GM23338 (cell line): ENCODE data around the gene PAX4. TPM values are rescaled to one million over a fixed set of nuclear protein-coding genes. Genes with fewer than 3 reads are reported as not detected.

ENCODE experiments used
- ATAC-seq: fragments of 200-7000 bp; cut with Tn5 transposase; 3 replicates; pipeline ENCODE4 v1.9.1; 2020
- DNase-seq: peaks from one replicate; pipeline ENCODE4 v3.0.0-alpha.2; 2015; ENCODE audit warnings: low spot score
- H2AFZ ChIP-seq: fragments of 200-600 bp; sonication (generic); 2 replicates; pipeline ENCODE4 v1.8.0; 2016; ENCODE audit warnings: antibody characterized with exemption, mild to moderate bottlenecking, moderate library complexity
- H3F3A ChIP-seq: fragments of 200-600 bp; sonication (generic); replicated peaks from 2 replicates; pipeline ENCODE4 v1.8.0; 2017; ENCODE audit warnings: antibody characterized with exemption, mixed run types, low read depth
- H3K27ac ChIP-seq: fragments of 200-600 bp; sonication (generic); 2 replicates; pipeline ENCODE4 v1.6.1; 2016; ENCODE audit warnings: low read depth
- H3K27me3 ChIP-seq: fragments of 200-600 bp; sonication (generic); 2 replicates; pipeline ENCODE4 v1.8.0; 2016; ENCODE audit warnings: mild to moderate bottlenecking, mixed run types, moderate library complexity; ENCODE audit not compliant: insufficient read depth
- H3K36me3 ChIP-seq: fragments of 200-600 bp; sonication (generic); 2 replicates; pipeline ENCODE4 v1.8.0; 2016; ENCODE audit warnings: mild to moderate bottlenecking; ENCODE audit not compliant: insufficient read depth
- H3K4me1 ChIP-seq: fragments of 200-600 bp; sonication (generic); 2 replicates; pipeline ENCODE4 v1.8.0; 2016; ENCODE audit warnings: mild to moderate bottlenecking, moderate library complexity; ENCODE audit not compliant: insufficient read depth
- H3K4me2 ChIP-seq: fragments of 200-600 bp; sonication (generic); 2 replicates; pipeline ENCODE4 v1.7.1; 2017; ENCODE audit warnings: mixed run types
- H3K4me3 ChIP-seq: fragments of 200-600 bp; sonication (generic); 2 replicates; pipeline ENCODE4 v1.6.1; 2016; ENCODE audit warnings: mixed run types
- H3K79me2 ChIP-seq: fragments of 200-600 bp; sonication (generic); replicated peaks from 2 replicates; pipeline ENCODE4 v1.8.0; 2017; ENCODE audit warnings: mild to moderate bottlenecking; ENCODE audit not compliant: insufficient read depth
- H3K9me2 ChIP-seq: fragments of 200-600 bp; sonication (generic); 2 replicates; pipeline ENCODE4 v1.8.0; 2017; ENCODE audit not compliant: insufficient read depth
- H4K20me1 ChIP-seq: fragments of 200-600 bp; sonication (generic); replicated peaks from 2 replicates; pipeline ENCODE4 v1.8.0; 2017; ENCODE audit warnings: mild to moderate bottlenecking; ENCODE audit not compliant: insufficient read depth
- H3K27ac Mint-ChIP-seq: 2 replicates; pipeline ENCODE4 v1.8.0; 2020; ENCODE audit warnings: inconsistent platforms, mild to moderate bottlenecking, moderate library complexity, mixed read lengths
- H3K27me3 Mint-ChIP-seq: 3 replicates; pipeline ENCODE4 v1.8.0; 2022; ENCODE audit warnings: low read depth, mild to moderate bottlenecking, moderate library complexity, mixed read lengths, inconsistent platforms; ENCODE audit not compliant: insufficient read depth, poor library complexity
- H3K36me3 Mint-ChIP-seq: 3 replicates; pipeline ENCODE4 v1.8.0; 2021; ENCODE audit warnings: low read depth, mild to moderate bottlenecking, inconsistent platforms, moderate library complexity, mixed read lengths
- H3K4me1 Mint-ChIP-seq: 3 replicates; pipeline ENCODE4 v1.8.0; 2020; ENCODE audit warnings: mild to moderate bottlenecking, inconsistent platforms, mixed read lengths
- H3K4me3 Mint-ChIP-seq: 3 replicates; pipeline ENCODE4 v1.8.0; 2021; ENCODE audit warnings: moderate library complexity, mild to moderate bottlenecking, inconsistent platforms, mixed read lengths
- H3K9me3 Mint-ChIP-seq: 3 replicates; pipeline ENCODE4 v1.8.0; 2020; ENCODE audit warnings: moderate library complexity, mild to moderate bottlenecking, inconsistent platforms, mixed read lengths
- CREB1 ChIP-seq: fragments of 250-450 bp; sonication (Bioruptor Pico); IDR thresholded peaks from 2 replicates; pipeline ENCODE4 v1.5.0; 2020; ENCODE audit warnings: low read depth, mild to moderate bottlenecking, moderate library complexity
- CTCF ChIP-seq, 2 experiments: fragments of 200-600 bp in 1 of 2; sonication (generic) in 1 of 2; conservative IDR thresholded peaks; 2 replicates each; pipeline versions ENCODE4 v1.5.1 to v1.6.1; 2016 to 2017; ENCODE audit warnings: antibody characterized with exemption in 2 of 2, low read depth in 2 of 2, mild to moderate bottlenecking in 2 of 2, moderate library complexity in 1 of 2
- ETS1 ChIP-seq: IDR thresholded peaks from 2 replicates; pipeline ENCODE4 v1.6.1; 2016; ENCODE audit warnings: antibody characterized with exemption
- EZH2 ChIP-seq: fragments of 200-600 bp; sonication (generic); IDR thresholded peaks from one replicate; pipeline ENCODE4 v1.8.0; 2017; ENCODE audit warnings: antibody characterized with exemption, mild to moderate bottlenecking, low read depth; ENCODE audit not compliant: unreplicated experiment
- EZH2phosphoT487 ChIP-seq: fragments of 200-600 bp; sonication (generic); IDR thresholded peaks from one replicate; pipeline ENCODE4 v1.8.1; 2018; ENCODE audit warnings: antibody characterized with exemption; ENCODE audit not compliant: unreplicated experiment
- NANOG ChIP-seq: IDR thresholded peaks from 2 replicates; pipeline ENCODE4 v1.6.1; 2016; ENCODE audit warnings: antibody characterized with exemption, borderline replicate concordance
- POLR2AphosphoS5 ChIP-seq: IDR thresholded peaks from 2 replicates; pipeline ENCODE4 v1.6.1; 2016; ENCODE audit warnings: antibody characterized with exemption, low read depth
- REST ChIP-seq: IDR thresholded peaks from one replicate; pipeline ENCODE4 v1.6.1; 2018; ENCODE audit warnings: antibody characterized with exemption; ENCODE audit not compliant: unreplicated experiment
- STAT1 ChIP-seq: IDR thresholded peaks from one replicate; pipeline ENCODE4 v1.6.1; 2016; ENCODE audit warnings: antibody characterized with exemption; ENCODE audit not compliant: unreplicated experiment
- ZNF114 ChIP-seq: fragments of 250-450 bp; sonication (Bioruptor Pico); IDR thresholded peaks from 2 replicates; pipeline ENCODE4 v1.5.0; 2020; ENCODE audit warnings: mild to moderate bottlenecking, moderate library complexity
- ZNF462 ChIP-seq: fragments of 250-450 bp; sonication (Bioruptor Pico); IDR thresholded peaks from 2 replicates; pipeline ENCODE4 v1.5.0; 2020; ENCODE audit warnings: mild to moderate bottlenecking, moderate library complexity
- polyA plus RNA-seq: library from polyadenylated mRNA; unstranded; fragments of >200 nt; fragmentation: Nextera tagmentation; extraction: Ambion mirVana; gene quantifications from 2 replicates; pipeline ENCODE4 v1.2.1, GENCODE V29; 2016
- total RNA-seq: library from RNA; depleted of rRNA; stranded (reverse); fragments of >200 nt; shearing (Covaris generic); gene quantifications from 2 replicates; pipeline ENCODE4 v1.2.3, GENCODE V29; 2014

The PAX4 gene
- total and polyA plus RNA-seq, 2 experiments from 2014 or later = not detected

- no peak for ATAC-seq
- Histone ChIP-seq H3K27ac (no peak overlapping the region), H3K4me1 (peaks cover 78% of the 10 kb centered on the region), H3K27me3 (no peaks in the 10 kb centered on the region), H4K20me1 (peaks cover 71% of the 10 kb centered on the region), H2AFZ (no peak overlapping the region), H3K36me3 (no peaks in the 10 kb centered on the region), H3K4me2 (no peak overlapping the region), H3F3A (no peaks in the 10 kb centered on the region), H3K79me2 (peaks cover 100% of the 10 kb centered on the region), H3K4me3 (no peak overlapping the region), H3K9me2 (no peaks in the 10 kb centered on the region)
- Mint-ChIP-seq H3K27me3 (no peaks in the 10 kb centered on the region), H3K9me3 (no peaks in the 10 kb centered on the region; the same call in 2 of the 3 replicates), H3K4me3 (no peak overlapping the region), H3K36me3 (peaks cover 19% of the 10 kb centered on the region), H3K4me1 (peaks cover 65% of the 10 kb centered on the region), H3K27ac (no peak overlapping the region)
- TF ChIP-seq NANOG (no peak), ETS1 (no peak), POLR2AphosphoS5 (no peak), CTCF (conservative IDR thresholded peaks at IDR 0.05; ENCODE audit: low read depth in 2 of 2) (no peak), CREB1 (CRISPR knock-in tag) (no peak), ZNF462 (CRISPR knock-in tag) (no peak), STAT1 (no peak), ZNF114 (CRISPR knock-in tag) (no peak), EZH2phosphoT487 (no peak), EZH2 (no peak), REST (no peak)
- DNase-seq = no peak
These were observed 39.6 kb upstream of the PAX4 start for GRCh38 chr7:127657500-127657899.
